ENCODE data around the gene VPS51.

VPS51 gene

DNA sequence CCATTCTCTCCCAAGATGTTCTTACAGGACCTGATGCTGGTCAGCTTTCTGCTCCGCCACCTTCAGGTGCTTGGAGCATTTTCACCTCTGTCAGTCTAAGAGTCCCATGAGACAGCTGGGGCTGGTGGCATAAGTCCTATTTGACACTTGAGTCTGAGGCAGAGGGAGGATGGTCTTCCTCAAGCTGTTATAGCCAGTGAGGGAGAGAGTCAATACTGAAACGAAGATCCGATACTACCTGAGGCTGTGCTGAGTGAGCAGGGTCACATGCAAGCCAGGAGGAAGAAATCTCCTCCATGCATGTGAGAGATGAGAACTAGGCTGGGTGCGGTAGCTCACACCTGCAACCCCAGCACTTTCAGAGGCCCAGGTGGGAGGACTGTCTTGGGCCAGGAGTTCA lies 6.4 kb upstream of the VPS51 start:
- Histone ChIP-seq H3K27ac (ENCODE audit: low read depth, low read length) (no peak overlapping the region), H3K4me3 (ENCODE audit: low read depth, low read length) (no peak overlapping the region)

GRCh38 chr11:65090628-65091027 lies 5.4 kb upstream of the VPS51 start:
- H3K9ac ChIP-seq (ENCODE audit: low read length), result no peak overlapping the region
- peaks cover 40% of the 10 kb centered on the region for H3K36me3 ChIP-seq (ENCODE audit: control insufficient read depth, insufficient read depth, low read length)
- no peak overlapping the region for H3K4me3 ChIP-seq (ENCODE audit: low read depth, low read length)
- H3K4me1 ChIP-seq (ENCODE audit: control insufficient read depth, insufficient read depth, low read length), result no peaks in the 10 kb centered on the region
- H3K9me3 ChIP-seq (ENCODE audit: control insufficient read depth, insufficient read depth, low read depth, low read length), result no peaks in the 10 kb centered on the region
- H3K27ac ChIP-seq (ENCODE audit: low read depth, low read length), result no peak overlapping the region
- no peaks in the 10 kb centered on the region for H3K27me3 ChIP-seq (ENCODE audit: control insufficient read depth, insufficient read depth, low read length)

More for the DNA sequence above, 6.4 kb upstream of the VPS51 start:
- Histone ChIP-seq H3K27me3 (ENCODE audit: control insufficient read depth, insufficient read depth, low read length) (no peaks in the 10 kb centered on the region), H3K9ac (ENCODE audit: low read length) (no peak overlapping the region), H3K36me3 (ENCODE audit: control insufficient read depth, insufficient read depth, low read length) (peaks cover 43% of the 10 kb centered on the region), H3K9me3 (ENCODE audit: control insufficient read depth, insufficient read depth, low read depth, low read length) (no peaks in the 10 kb centered on the region), H3K4me1 (ENCODE audit: control insufficient read depth, insufficient read depth, low read length) (no peaks in the 10 kb centered on the region)

DNA sequence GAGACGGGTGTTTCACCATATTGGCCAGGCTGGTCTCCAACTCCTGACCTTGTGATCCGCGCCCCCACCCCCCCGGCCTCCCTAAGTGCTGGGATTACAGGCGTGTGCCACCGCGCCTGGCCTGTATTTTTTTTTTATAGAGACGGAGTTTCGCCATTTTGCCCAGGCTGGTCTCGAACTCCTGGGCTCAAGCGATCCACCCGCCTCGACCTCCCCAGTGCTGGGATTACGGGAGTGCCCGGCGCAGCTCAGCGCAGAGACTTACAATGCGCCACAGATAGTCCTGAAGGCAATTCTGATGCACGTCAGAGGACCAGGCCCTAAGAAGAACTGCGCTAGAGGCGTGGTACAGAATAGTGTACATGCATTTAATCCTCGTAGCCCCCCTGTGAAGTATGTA lies 587 bp upstream of the VPS51 start:
- Histone ChIP-seq H3K9ac (ENCODE audit: low read length) (peak overlapping the region; percentile 39), H3K27ac (ENCODE audit: low read depth, low read length) (no peak overlapping the region), H3K4me1 (ENCODE audit: control insufficient read depth, insufficient read depth, low read length) (0 out of 2 replicates have a peak, but pooled peaks cover 3% of the 10 kb centered on the region), H3K27me3 (ENCODE audit: control insufficient read depth, insufficient read depth, low read length) (no peaks in the 10 kb centered on the region), H3K9me3 (ENCODE audit: control insufficient read depth, insufficient read depth, low read depth, low read length) (no peaks in the 10 kb centered on the region), H3K4me3 (ENCODE audit: low read depth, low read length) (peak overlapping the region; percentile 78), H3K36me3 (ENCODE audit: control insufficient read depth, insufficient read depth, low read length) (peaks cover 6% of the 10 kb centered on the region; the same call in 1 of the 2 replicates)

DNA sequence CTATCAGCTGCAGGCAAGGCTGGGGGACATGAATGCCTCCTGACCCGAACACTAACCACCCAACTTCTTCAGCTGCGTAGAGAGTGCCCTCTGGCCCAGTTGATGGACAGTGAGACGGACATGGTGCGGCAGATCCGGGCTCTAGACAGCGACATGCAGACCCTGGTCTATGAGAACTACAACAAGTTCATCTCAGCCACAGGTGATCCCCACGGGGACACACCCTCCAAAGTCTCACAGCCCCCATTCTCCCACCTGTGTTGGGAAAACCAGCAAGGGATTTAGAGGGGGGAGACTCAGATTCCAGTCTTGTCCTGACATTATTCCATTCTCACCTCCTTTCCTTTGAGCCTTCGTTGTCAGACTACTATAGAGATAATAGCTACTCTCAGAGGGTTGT lies 912 bp downstream of the VPS51 start:
- H3K36me3 ChIP-seq (ENCODE audit: control insufficient read depth, insufficient read depth, low read length), result peaks cover 6% of the 10 kb centered on the region; the same call in 1 of the 2 replicates
- 0 out of 2 replicates have a peak, but pooled peaks cover 3% of the 10 kb centered on the region for H3K4me1 ChIP-seq (ENCODE audit: control insufficient read depth, insufficient read depth, low read length)
- no peaks in the 10 kb centered on the region for H3K9me3 ChIP-seq (ENCODE audit: control insufficient read depth, insufficient read depth, low read depth, low read length)
- H3K27ac ChIP-seq (ENCODE audit: low read depth, low read length), result no peak overlapping the region
- H3K27me3 ChIP-seq (ENCODE audit: control insufficient read depth, insufficient read depth, low read length), result no peaks in the 10 kb centered on the region
- peak overlapping the region; percentile 78 for H3K4me3 ChIP-seq (ENCODE audit: low read depth, low read length)
- H3K9ac ChIP-seq (ENCODE audit: low read length), result no peak overlapping the region

- Histone ChIP-seq H3K27ac (ENCODE audit: low read depth, low read length) (no peak overlapping the region), H3K9ac (ENCODE audit: low read length) (no peak overlapping the region), H3K9me3 (ENCODE audit: control insufficient read depth, insufficient read depth, low read depth, low read length) (no peaks in the 10 kb centered on the region), H3K27me3 (ENCODE audit: control insufficient read depth, insufficient read depth, low read length) (no peaks in the 10 kb centered on the region), H3K36me3 (ENCODE audit: control insufficient read depth, insufficient read depth, low read length) (peaks cover 12% of the 10 kb centered on the region), H3K4me3 (ENCODE audit: low read depth, low read length) (no peak overlapping the region), H3K4me1 (ENCODE audit: control insufficient read depth, insufficient read depth, low read length) (0 out of 2 replicates have a peak, but pooled peaks cover 3% of the 10 kb centered on the region)
These were observed 4.8 kb downstream of the VPS51 start for GRCh38 chr11:65100674-65101350.

- Histone ChIP-seq H3K9ac (ENCODE audit: low read length) (no peak overlapping the region), H3K4me3 (ENCODE audit: low read depth, low read length) (no peak overlapping the region), H3K27ac (ENCODE audit: low read depth, low read length) (no peak overlapping the region), H3K4me1 (ENCODE audit: control insufficient read depth, insufficient read depth, low read length) (no peaks in the 10 kb centered on the region), H3K9me3 (ENCODE audit: control insufficient read depth, insufficient read depth, low read depth, low read length) (no peaks in the 10 kb centered on the region), H3K27me3 (ENCODE audit: control insufficient read depth, insufficient read depth, low read length) (no peaks in the 10 kb centered on the region), H3K36me3 (ENCODE audit: control insufficient read depth, insufficient read depth, low read length) (peaks cover 16% of the 10 kb centered on the region)
These were observed 6.4 kb downstream of the VPS51 start for GRCh38 chr11:65102142-65103095.

DNA sequence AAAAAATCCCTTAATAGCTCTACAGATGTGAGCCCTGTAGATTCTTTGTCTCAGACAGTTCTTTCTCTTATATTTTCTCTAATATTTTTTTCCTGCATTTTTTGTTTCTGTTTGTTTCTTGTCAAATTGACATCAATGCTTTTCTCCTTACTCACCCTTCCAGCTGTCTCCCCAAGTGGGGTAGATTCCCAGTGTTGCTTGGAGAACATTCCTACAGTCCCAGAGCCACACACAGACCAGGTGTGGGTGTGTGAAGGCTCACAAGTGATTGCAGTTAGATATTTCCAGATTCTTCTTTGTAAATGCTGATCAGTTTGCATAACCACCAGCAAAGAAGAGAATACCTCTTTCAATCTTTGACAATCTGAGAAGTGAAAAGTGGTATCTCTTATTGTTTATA lies 7.5 kb downstream of the VPS51 start:
- no peaks in the 10 kb centered on the region for H3K9me3 ChIP-seq (ENCODE audit: control insufficient read depth, insufficient read depth, low read depth, low read length)
- no peak overlapping the region for H3K4me3 ChIP-seq (ENCODE audit: low read depth, low read length)
- H3K27me3 ChIP-seq (ENCODE audit: control insufficient read depth, insufficient read depth, low read length), result no peaks in the 10 kb centered on the region
- no peak overlapping the region for H3K27ac ChIP-seq (ENCODE audit: low read depth, low read length)
- H3K9ac ChIP-seq (ENCODE audit: low read length), result no peak overlapping the region
- no peaks in the 10 kb centered on the region for H3K4me1 ChIP-seq (ENCODE audit: control insufficient read depth, insufficient read depth, low read length)
- peaks cover 14% of the 10 kb centered on the region for H3K36me3 ChIP-seq (ENCODE audit: control insufficient read depth, insufficient read depth, low read length)

- Histone ChIP-seq H3K4me3 (ENCODE audit: low read depth, low read length) (no peak overlapping the region), H3K36me3 (ENCODE audit: control insufficient read depth, insufficient read depth, low read length) (peaks cover 20% of the 10 kb centered on the region), H3K9ac (ENCODE audit: low read length) (no peak overlapping the region), H3K9me3 (ENCODE audit: control insufficient read depth, insufficient read depth, low read depth, low read length) (no peaks in the 10 kb centered on the region), H3K27me3 (ENCODE audit: control insufficient read depth, insufficient read depth, low read length) (no peaks in the 10 kb centered on the region), H3K27ac (ENCODE audit: low read depth, low read length) (no peak overlapping the region), H3K4me1 (ENCODE audit: control insufficient read depth, insufficient read depth, low read length) (no peaks in the 10 kb centered on the region)
These were observed 8.6 kb downstream of the VPS51 start for GRCh38 chr11:65104628-65105027.

DNA sequence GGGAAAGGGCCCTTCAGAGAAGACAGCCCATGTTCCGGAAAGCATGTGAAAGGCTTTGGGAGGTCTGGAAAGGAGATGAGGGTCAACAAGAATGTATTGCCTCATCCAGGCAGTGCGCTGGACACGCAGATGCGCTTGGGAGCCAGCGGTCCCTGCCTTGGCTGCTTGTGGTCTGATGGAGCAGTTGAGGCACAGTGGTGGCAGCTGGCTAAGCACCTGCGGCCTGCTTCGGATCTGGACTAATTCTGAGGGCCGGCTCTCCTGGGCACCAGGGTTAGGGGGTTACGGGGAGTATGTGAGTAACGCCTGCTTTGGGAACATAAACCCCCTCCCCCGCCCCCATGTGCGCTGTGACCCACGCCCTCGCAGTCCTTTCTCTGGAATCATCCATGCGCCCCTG lies 11.1 kb downstream of the VPS51 start:
- Histone ChIP-seq H3K4me3 (ENCODE audit: low read depth, low read length) (no peak overlapping the region), H3K9ac (ENCODE audit: low read length) (no peak overlapping the region), H3K9me3 (ENCODE audit: control insufficient read depth, insufficient read depth, low read depth, low read length) (no peaks in the 10 kb centered on the region), H3K36me3 (ENCODE audit: control insufficient read depth, insufficient read depth, low read length) (peaks cover 20% of the 10 kb centered on the region), H3K27ac (ENCODE audit: low read depth, low read length) (no peak overlapping the region), H3K4me1 (ENCODE audit: control insufficient read depth, insufficient read depth, low read length) (peaks cover 9% of the 10 kb centered on the region), H3K27me3 (ENCODE audit: control insufficient read depth, insufficient read depth, low read length) (no peaks in the 10 kb centered on the region)

GRCh38 chr11:65107751-65108468 lies 11.9 kb downstream of the VPS51 start:
- H3K36me3 ChIP-seq (ENCODE audit: control insufficient read depth, insufficient read depth, low read length), result peaks cover 20% of the 10 kb centered on the region

More at GRCh38 chr11:65107751-65108468, 11.9 kb downstream of the VPS51 start:
- no peaks in the 10 kb centered on the region for H3K9me3 ChIP-seq (ENCODE audit: control insufficient read depth, insufficient read depth, low read depth, low read length)
- no peak overlapping the region for H3K27ac ChIP-seq (ENCODE audit: low read depth, low read length)
- no peaks in the 10 kb centered on the region for H3K27me3 ChIP-seq (ENCODE audit: control insufficient read depth, insufficient read depth, low read length)
- H3K9ac ChIP-seq (ENCODE audit: low read length), result no peak overlapping the region
- H3K4me3 ChIP-seq (ENCODE audit: low read depth, low read length), result no peak overlapping the region
- peaks cover 11% of the 10 kb centered on the region for H3K4me1 ChIP-seq (ENCODE audit: control insufficient read depth, insufficient read depth, low read length)

All from HUES6 (cell line).